Endothelial cell of umbilical vein (primary cell): ENCODE measurements around the gene ZNF440. TPM values are rescaled to one million over a fixed set of nuclear protein-coding genes. Genes with fewer than 3 reads are reported as not detected.
"Not testable (repeated sequence)": the region's sequence is repeated elsewhere in the genome, so short reads cannot be mapped to it uniquely, and the experiment has no call there.

Experiments used
- BruUV-seq: library from RNA; stranded (reverse); fragments of 400-500 nt; replicated peaks from 2 replicates; lab custom pipeline; 2021; lab: Mats Ljungman, UMichigan
- CTCF ChIA-PET: fragments of 300-600, 350-600 bp; sonication (Branson Sonifier 250); formaldehyde crosslinking; loops from one replicate; lab custom pipeline; 2021; ENCODE audit warnings: antibody characterized with exemption, inconsistent platforms; lab: Charles Lee
- POLR2A ChIA-PET: fragments of 300-600, 350-600 bp; sonication (Branson Sonifier 250); formaldehyde crosslinking; loops from one replicate; lab custom pipeline; 2021; ENCODE audit warnings: antibody characterized with exemption, inconsistent platforms; lab: Charles Lee
- DNase-seq: peaks from one replicate; pipeline ENCODE4 v3.0.0-alpha.2; 2011; ENCODE audit warnings: low read depth, low spot score
- FAIRE-seq: peaks from 2 replicates; lab custom pipeline; 2011; peaks lifted over from hg19 to GRCh38; lab: Jason Lieb, UNC
- H2AFZ ChIP-seq: 2 replicates; pipeline ENCODE4 v1.6.0; 2012; ENCODE audit warnings: low read depth, low read length, control low read depth, inconsistent platforms
- H3K27ac ChIP-seq: 2 replicates; pipeline ENCODE4 v1.5.1; 2011; ENCODE audit warnings: low read depth, mild to moderate bottlenecking, control low read depth, low read length, moderate library complexity; ENCODE audit not compliant: insufficient read depth
- H3K27me3 ChIP-seq, 2 experiments: 2 replicates each; pipeline versions ENCODE4 v1.6.0 to v1.6.1; 2011; ENCODE audit warnings: low read length in 2 of 2, mixed read lengths in 1 of 2; ENCODE audit not compliant: control insufficient read depth in 2 of 2, insufficient read depth in 2 of 2
- H3K36me3 ChIP-seq, 2 experiments: 2 replicates in 1 of 2; 3 replicates in 1 of 2; pipeline ENCODE4 v1.5.1; 2011; ENCODE audit warnings: low read length in 2 of 2, mild to moderate bottlenecking in 1 of 2, moderate library complexity in 1 of 2; ENCODE audit not compliant: control insufficient read depth in 2 of 2, insufficient read depth in 2 of 2; ENCODE audit errors: extremely low read depth in 1 of 2
- H3K4me1 ChIP-seq: 3 replicates; pipeline ENCODE4 v1.5.1; 2011; ENCODE audit warnings: mild to moderate bottlenecking, low read length; ENCODE audit not compliant: control insufficient read depth, insufficient read depth; ENCODE audit errors: extremely low read depth
- H3K4me2 ChIP-seq: 2 replicates; pipeline ENCODE4 v1.6.1; 2011; ENCODE audit warnings: low read length, control low read depth, mixed read lengths; ENCODE audit not compliant: insufficient read depth
- H3K4me3 ChIP-seq, 3 experiments: fragments of 200-600 bp in 1 of 3; sonication (generic), shearing (Covaris generic) in 1 of 3; replicated peaks in 1 of 3; 2 replicates each; pipeline ENCODE4 v1.5.1; 2011 to 2016; ENCODE audit warnings: control low read depth in 3 of 3, low read length in 3 of 3, mild to moderate bottlenecking in 2 of 3, inconsistent platforms in 1 of 3, low read depth in 1 of 3, moderate library complexity in 1 of 3; ENCODE audit not compliant: insufficient read depth in 1 of 3
- H3K79me2 ChIP-seq: 2 replicates; pipeline ENCODE4 v1.6.0; 2012; ENCODE audit warnings: low read length, inconsistent platforms; ENCODE audit not compliant: control insufficient read depth, insufficient read depth
- H3K9ac ChIP-seq: replicated peaks from 2 replicates; pipeline ENCODE3; 2011; ENCODE audit warnings: low read length, control low read depth; ENCODE audit not compliant: insufficient read depth; ENCODE audit errors: extremely low read depth
- H3K9me1 ChIP-seq: replicated peaks from 3 replicates; pipeline ENCODE4 v1.6.0; 2011; ENCODE audit warnings: mild to moderate bottlenecking, low read length; ENCODE audit not compliant: control insufficient read depth, insufficient read depth; ENCODE audit errors: extremely low read depth
- H3K9me3 ChIP-seq: replicated peaks from 2 replicates; pipeline ENCODE4 v1.5.1; 2012; ENCODE audit warnings: low read length, inconsistent platforms; ENCODE audit not compliant: control insufficient read depth, insufficient read depth
- H4K20me1 ChIP-seq: replicated peaks from 2 replicates; pipeline ENCODE3; 2011; ENCODE audit warnings: mild to moderate bottlenecking, low read length; ENCODE audit not compliant: control insufficient read depth, insufficient read depth; ENCODE audit errors: extremely low read depth
- EZH2 ChIP-seq: IDR thresholded peaks from 2 replicates; pipeline ENCODE4 v1.6.1; 2012; ENCODE audit warnings: borderline replicate concordance, low read depth, mild to moderate bottlenecking, moderate library complexity, low read length, inconsistent platforms; ENCODE audit not compliant: severe bottlenecking
- FOS ChIP-seq: IDR thresholded peaks from 2 replicates; pipeline ENCODE4 v1.6.1; 2011; ENCODE audit warnings: mild to moderate bottlenecking, low read length, moderate library complexity, borderline replicate concordance; ENCODE audit not compliant: insufficient read depth
- GATA2 ChIP-seq: IDR thresholded peaks from 2 replicates; pipeline ENCODE4 v1.7.0; 2011; ENCODE audit warnings: low read depth, mild to moderate bottlenecking, moderate library complexity, mixed read lengths, low read length; ENCODE audit not compliant: insufficient read length, insufficient read depth
- JUN ChIP-seq: IDR thresholded peaks from 2 replicates; pipeline ENCODE4 v1.6.1; 2011; ENCODE audit warnings: borderline replicate concordance, low read depth; ENCODE audit not compliant: insufficient read length, insufficient read depth
- MYC ChIP-seq: IDR thresholded peaks from one replicate; pipeline ENCODE4 v1.6.1; 2011; ENCODE audit warnings: mild to moderate bottlenecking, low read depth, low read length
- POLR2A ChIP-seq: IDR thresholded peaks from 2 replicates; pipeline ENCODE4 v1.6.1; 2012; ENCODE audit warnings: low read depth, mild to moderate bottlenecking, control low read depth, low read length
- POLR2AphosphoS5 ChIP-seq: IDR thresholded peaks from 2 replicates; pipeline ENCODE4 v1.6.1; 2012; ENCODE audit warnings: low read depth, mild to moderate bottlenecking, control low read depth, low read length, moderate library complexity; ENCODE audit not compliant: insufficient read depth
- dilution Hi-C: fragments of 300-500 bp; cut with MboI; formaldehyde crosslinking; loops from one replicate; pipeline ENCODE4 v1.15.0; 2019; ENCODE audit warnings: low sequenced_read_pairs; ENCODE audit not compliant: extremely low pct_ligation_motif_present
- intact Hi-C: fragments of 100-400 bp; cut with micrococcal nuclease; formaldehyde crosslinking; loops from one replicate; pipeline ENCODE4 v1.10.0; 2022
- polyA plus RNA-seq, 4 experiments: library from polyadenylated mRNA; depleted of rRNA in 3 of 4; stranded (reverse) in 3 of 4; unstranded in 1 of 4; fragments of >200 nt; gene quantifications; 2 replicates each; pipeline versions ENCODE4 v1.2.1 to v1.2.3, GENCODE V29; 2011 to 2012; ENCODE audit warnings: missing spikeins in 1 of 4
- total RNA-seq: library from RNA; stranded (reverse); gene quantifications from 2 replicates; pipeline ENCODE4 v1.2.3, GENCODE V29; 2021
- TF ChIP-seq, protein P1 (sequence below), 2 donors: IDR thresholded peaks; 1 replicate in 1 of 2; 2 replicates in 1 of 2; pipeline ENCODE4 v1.5.1; 2011; ENCODE audit warnings: low read length in 2 of 2, mild to moderate bottlenecking in 2 of 2, moderate library complexity in 2 of 2, control low read depth in 1 of 2, inconsistent platforms in 1 of 2, low read depth in 1 of 2; ENCODE audit not compliant: insufficient read depth in 1 of 2; ENCODE audit errors: extremely low read depth in 1 of 2
- TF ChIP-seq, protein P2 (sequence below): IDR thresholded peaks from 2 replicates; pipeline ENCODE4 v1.6.1; 2011; ENCODE audit not compliant: insufficient read depth, insufficient read length

The ZNF440 gene
- total and polyA plus RNA-seq, 2 donors (not counting 3 experiments of a cell fraction or from before 2014, with no cell fraction given), result 2.2 to 13.3 TPM

GRCh38 chr19:11769995-11770394, 44.1 kb upstream of the ZNF440 start:
- intact Hi-C loops (no loop called here), dilution Hi-C loops (no loop called here)
- Histone ChIP-seq H3K9me3 (no peaks in the 10 kb centered on the region), H3K4me3 (no peak overlapping the region), H3K4me1 (peaks cover 6% of the 10 kb centered on the region), H3K36me3 (no peaks in the 10 kb centered on the region), H2AFZ (no peak overlapping the region), H4K20me1 (no peaks in the 10 kb centered on the region), H3K27ac (no peak overlapping the region), H3K27me3 (no peaks in the 10 kb centered on the region), H3K4me2 (no peak overlapping the region), H3K79me2 (no peaks in the 10 kb centered on the region), H3K9ac (no peak overlapping the region), H3K9me1 (no peaks in the 10 kb centered on the region)
- BruUV-seq, result no TSS peak
- CTCF ChIA-PET, result no interaction called here
- no peak for DNase-seq
- POLR2A ChIA-PET, result no interaction called here
- TF ChIP-seq FOS (no peak), POLR2A (no peak), GATA2 (no peak), MYC (no peak), POLR2AphosphoS5 (no peak), EZH2 (no peak), JUN (no peak)
- TF ChIP-seq, protein P1, sequence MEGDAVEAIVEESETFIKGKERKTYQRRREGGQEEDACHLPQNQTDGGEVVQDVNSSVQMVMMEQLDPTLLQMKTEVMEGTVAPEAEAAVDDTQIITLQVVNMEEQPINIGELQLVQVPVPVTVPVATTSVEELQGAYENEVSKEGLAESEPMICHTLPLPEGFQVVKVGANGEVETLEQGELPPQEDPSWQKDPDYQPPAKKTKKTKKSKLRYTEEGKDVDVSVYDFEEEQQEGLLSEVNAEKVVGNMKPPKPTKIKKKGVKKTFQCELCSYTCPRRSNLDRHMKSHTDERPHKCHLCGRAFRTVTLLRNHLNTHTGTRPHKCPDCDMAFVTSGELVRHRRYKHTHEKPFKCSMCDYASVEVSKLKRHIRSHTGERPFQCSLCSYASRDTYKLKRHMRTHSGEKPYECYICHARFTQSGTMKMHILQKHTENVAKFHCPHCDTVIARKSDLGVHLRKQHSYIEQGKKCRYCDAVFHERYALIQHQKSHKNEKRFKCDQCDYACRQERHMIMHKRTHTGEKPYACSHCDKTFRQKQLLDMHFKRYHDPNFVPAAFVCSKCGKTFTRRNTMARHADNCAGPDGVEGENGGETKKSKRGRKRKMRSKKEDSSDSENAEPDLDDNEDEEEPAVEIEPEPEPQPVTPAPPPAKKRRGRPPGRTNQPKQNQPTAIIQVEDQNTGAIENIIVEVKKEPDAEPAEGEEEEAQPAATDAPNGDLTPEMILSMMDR (IDR thresholded peaks at IDR 0.05; ENCODE audit: extremely low read depth in 1 of 2, insufficient read depth in 1 of 2, low read depth in 1 of 2, low read length in 2 of 2), result no peak
- TF ChIP-seq, protein P2, sequence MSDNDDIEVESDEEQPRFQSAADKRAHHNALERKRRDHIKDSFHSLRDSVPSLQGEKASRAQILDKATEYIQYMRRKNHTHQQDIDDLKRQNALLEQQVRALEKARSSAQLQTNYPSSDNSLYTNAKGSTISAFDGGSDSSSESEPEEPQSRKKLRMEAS, result no peak
- no peak for FAIRE-seq

DNA sequence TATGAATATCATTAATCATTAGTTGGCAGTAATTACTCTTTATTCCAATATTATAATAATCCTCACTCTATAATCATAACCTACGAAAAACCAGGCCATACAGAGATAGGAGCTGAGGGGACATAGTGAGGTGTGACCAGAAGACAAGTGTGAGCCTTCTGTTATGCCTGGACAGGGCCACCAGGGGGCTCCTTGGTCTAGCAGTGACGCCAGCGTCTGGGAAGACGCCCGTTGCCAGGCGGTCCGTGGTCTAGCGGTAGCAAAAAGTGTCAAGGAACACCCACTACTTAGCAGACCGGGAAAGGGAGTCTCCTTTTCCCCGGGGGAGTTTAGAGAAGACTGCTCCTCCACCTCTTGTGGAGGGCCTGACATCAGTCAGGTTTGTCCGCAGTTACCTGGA, 42.6 kb upstream of the ZNF440 start:
- H3K4me1 ChIP-seq, H4K20me1 ChIP-seq, CTCF ChIA-PET, BruUV-seq, H3K9me3 ChIP-seq, H3K4me2 ChIP-seq, H3K36me3 ChIP-seq, H3K27me3 ChIP-seq, H3K4me3 ChIP-seq, H2AFZ ChIP-seq, dilution Hi-C loops, H3K79me2 ChIP-seq, FAIRE-seq, POLR2A ChIA-PET, intact Hi-C loops, H3K27ac ChIP-seq, DNase-seq, H3K9ac ChIP-seq, H3K9me1 ChIP-seq: not testable (repeated sequence)

GRCh38 chr19:11776669-11777068, 37.4 kb upstream of the ZNF440 start:
- Histone ChIP-seq H3K9me3 (peaks cover 20% of the 10 kb centered on the region), H3K36me3 (peaks cover 10 to 13% of the 10 kb centered on the region in 2 experiments)
- POLR2A ChIA-PET, H3K4me1 ChIP-seq, DNase-seq, H3K79me2 ChIP-seq, CTCF ChIA-PET, dilution Hi-C loops, H4K20me1 ChIP-seq, H3K9me1 ChIP-seq, BruUV-seq, intact Hi-C loops, H3K9ac ChIP-seq, FAIRE-seq, H3K27me3 ChIP-seq, H3K4me2 ChIP-seq, H3K27ac ChIP-seq, H2AFZ ChIP-seq, H3K4me3 ChIP-seq: not testable (repeated sequence)
